AG04450 (cell line): ENCODE data around the gene DEPP1. TPM values are rescaled to one million over a fixed set of nuclear protein-coding genes. Genes with fewer than 3 reads are reported as not detected.

Experiments used
- CTCF ChIA-PET: fragments of 300-600, 350-600 bp; formaldehyde crosslinking; extraction: SDS; loops from one replicate; lab custom pipeline; 2022; ENCODE audit warnings: antibody characterized with exemption, inconsistent platforms; lab: Charles Lee
- POLR2A ChIA-PET: fragments of 350-600 bp; formaldehyde crosslinking; extraction: SDS; loops from one replicate; lab custom pipeline; 2021; ENCODE audit warnings: antibody characterized with exemption, inconsistent platforms; lab: Yijun Ruan, JAX
- DNase-seq: peaks from one replicate; pipeline ENCODE4 v3.0.0-alpha.2; 2011; ENCODE audit warnings: low read depth, low spot score
- H3K27ac ChIP-seq: one replicate; pipeline ENCODE4 v1.5.1; 2012; ENCODE audit warnings: low read depth, low read length, control low read depth
- H3K27me3 ChIP-seq: one replicate; pipeline ENCODE4 v1.6.0; 2012; ENCODE audit warnings: low read length; ENCODE audit not compliant: control insufficient read depth, insufficient read depth
- H3K4me3 ChIP-seq: 2 replicates; pipeline ENCODE4 v1.5.1; 2011; ENCODE audit warnings: mild to moderate bottlenecking, low read depth, low read length, control low read depth
- H3K9me3 ChIP-seq: 2 replicates; pipeline ENCODE4 v1.5.1; 2012; ENCODE audit warnings: low read length; ENCODE audit not compliant: control insufficient read depth, insufficient read depth
- CTCF ChIP-seq: IDR thresholded peaks from 2 replicates; pipeline ENCODE4 v1.5.1; 2011; ENCODE audit warnings: low read depth, low read length, control low read depth, inconsistent platforms
- polyA plus RNA-seq: library from polyadenylated mRNA; depleted of rRNA; stranded (reverse); fragments of >200 nt; gene quantifications from 2 replicates; pipeline ENCODE4 v1.2.3, GENCODE V29; 2011

DEPP1 gene
- polyA plus RNA-seq, 1 experiment: 31.1 TPM

- ChIA-PET CTCF (interaction anchor here (0.8 to 2.6 kb wide), 4 partner anchors 13 to 61 kb away, joined by 3 to 25 read pairs (median 4); no protein-coding TSS in a partner anchor), POLR2A (interaction anchor here (0.6 to 0.7 kb wide), 2 partner anchors 14 to 48 kb away, joined by 4 to 7 read pairs; no protein-coding TSS in a partner anchor)
- H3K4me3 ChIP-seq: no peak overlapping the region
- DNase-seq: peak; percentile 62
- H3K27me3 ChIP-seq: no peaks in the 10 kb centered on the region
- TF ChIP-seq CTCF: no peak
- H3K9me3 ChIP-seq: no peaks in the 10 kb centered on the region
- H3K27ac ChIP-seq: peak overlapping the region; percentile 91
Observed at GRCh38 chr10:44993922-44994751, 15.5 kb upstream of the DEPP1 start.

- Histone ChIP-seq H3K9me3 (no peaks in the 10 kb centered on the region), H3K27ac (peak overlapping the region; percentile 91), H3K4me3 (no peak overlapping the region), H3K27me3 (no peaks in the 10 kb centered on the region)
- ChIA-PET POLR2A (no interaction called here), CTCF (no interaction called here)
- no peak for TF ChIP-seq CTCF
- DNase-seq: no peak
Observed at GRCh38 chr10:44993226-44993921, 14.8 kb upstream of the DEPP1 start.

- CTCF ChIA-PET: no interaction called here
- Histone ChIP-seq H3K4me3 (no peak overlapping the region), H3K9me3 (no peaks in the 10 kb centered on the region), H3K27ac (peak overlapping the region; percentile 91), H3K27me3 (no peaks in the 10 kb centered on the region)
- TF ChIP-seq CTCF: no peak
- no peak for DNase-seq
- POLR2A ChIA-PET: no interaction called here
Observed at GRCh38 chr10:44992732-44993225, 14.2 kb upstream of the DEPP1 start.

GRCh38 chr10:44992070-44992731 is 13.6 kb upstream of the DEPP1 start:
- TF ChIP-seq CTCF: no peak
- DNase-seq: no peak
- ChIA-PET POLR2A (no interaction called here), CTCF (no interaction called here)
- no peaks in the 10 kb centered on the region for H3K27me3 ChIP-seq
- no peaks in the 10 kb centered on the region for H3K9me3 ChIP-seq
- H3K4me3 ChIP-seq: no peak overlapping the region
- H3K27ac ChIP-seq: no peak overlapping the region
